Measurements from ENCODE around the gene CNOT6L. TPM values are rescaled to one million over a fixed set of nuclear protein-coding genes. Genes with fewer than 3 reads are reported as not detected.

CNOT6L gene
- polyA plus RNA-seq, 12 donors = 29.5 to 39.6 (median 36.3) TPM; not detected in 1

DNA sequence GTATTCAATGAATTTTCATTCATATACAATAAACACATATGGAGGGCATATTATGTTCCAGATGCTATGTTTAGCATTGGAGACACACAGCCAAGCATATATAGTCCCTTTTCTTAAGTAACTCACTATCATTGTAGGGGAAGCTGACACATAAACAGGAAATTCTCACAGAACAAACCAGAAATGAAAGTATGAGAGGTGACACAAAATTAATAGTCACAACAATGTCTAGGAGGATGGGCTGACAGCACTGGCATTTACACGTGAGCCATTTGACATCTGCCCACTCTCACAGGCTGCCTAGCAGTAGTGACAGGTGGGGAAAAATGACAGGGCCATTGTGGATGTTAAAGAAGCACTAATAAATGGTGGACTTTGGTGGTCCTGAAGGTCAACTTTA is 2.6 kb upstream of the CNOT6L start:
- no peak for DNase-seq

DNA sequence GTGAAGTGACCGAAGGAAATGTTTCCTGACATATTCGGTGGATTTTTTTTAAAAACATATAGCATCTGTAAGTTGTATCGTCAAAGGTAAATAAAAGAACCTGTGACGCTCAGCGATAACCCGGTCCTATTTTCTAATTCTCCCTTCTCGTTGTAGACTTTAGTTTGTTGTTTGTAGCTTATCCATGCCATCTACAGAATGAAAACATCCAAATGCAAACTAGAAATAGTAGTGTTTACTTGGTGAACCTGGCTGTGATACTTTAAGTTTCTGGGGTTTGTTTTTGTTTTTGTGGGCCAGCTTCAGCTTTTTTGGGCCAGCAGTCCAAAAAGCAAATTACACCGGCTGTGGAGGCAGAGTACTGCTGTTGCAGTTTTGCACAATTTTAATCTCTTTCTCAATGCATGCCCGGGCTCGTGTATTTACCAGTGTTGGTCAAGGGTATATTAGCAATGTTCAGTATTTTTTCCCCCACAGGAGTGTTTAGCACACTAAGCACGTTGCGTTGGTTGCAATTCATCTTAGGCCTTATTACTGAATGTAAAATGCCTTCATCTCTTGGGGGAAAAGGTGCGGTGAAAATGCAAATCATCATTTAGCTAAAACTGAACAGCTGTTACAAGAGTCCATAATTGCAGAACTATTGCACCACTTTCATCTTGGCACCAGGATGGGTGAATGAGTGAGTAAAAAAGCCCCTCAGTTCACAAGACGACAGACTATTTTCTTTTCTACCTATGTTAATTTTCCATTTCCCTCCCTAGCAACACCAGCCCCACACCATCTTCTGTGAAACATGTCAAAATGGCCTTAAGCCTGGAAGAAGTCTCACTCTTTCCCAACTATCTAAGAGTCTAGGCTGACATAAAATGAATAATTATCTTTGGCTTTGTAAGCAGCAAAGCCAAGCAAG is 1.7 kb upstream of the CNOT6L start:
- DNase-seq = peak; percentile 12

- DNase-seq = peak; percentile 94
These were observed 878 bp upstream of the CNOT6L start for GRCh38 chr4:77819843-77820648.

DNA sequence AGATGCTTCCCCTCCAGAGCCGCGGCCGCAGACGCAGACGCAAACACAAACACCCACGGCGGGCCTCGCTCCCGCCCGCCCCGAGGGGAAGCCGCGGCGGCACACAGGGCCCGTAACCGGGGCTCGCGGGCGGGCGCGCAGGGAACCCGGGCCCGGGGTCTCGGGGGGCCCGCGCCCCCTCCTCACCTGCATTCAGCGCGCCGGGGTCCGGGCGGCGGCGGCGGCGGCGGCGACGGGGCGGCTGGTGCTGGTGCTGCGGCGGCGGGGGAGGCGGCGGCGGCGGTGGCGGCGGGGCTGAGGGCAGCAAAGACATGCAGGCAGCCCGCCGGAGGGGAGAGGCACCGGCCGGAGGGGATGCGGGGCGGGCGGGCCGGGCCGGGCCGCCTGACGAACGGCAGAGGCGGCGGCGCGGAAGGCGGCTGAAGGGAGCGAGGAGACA is 255 bp upstream of the CNOT6L start:
- DNase-seq = no peak

DNA sequence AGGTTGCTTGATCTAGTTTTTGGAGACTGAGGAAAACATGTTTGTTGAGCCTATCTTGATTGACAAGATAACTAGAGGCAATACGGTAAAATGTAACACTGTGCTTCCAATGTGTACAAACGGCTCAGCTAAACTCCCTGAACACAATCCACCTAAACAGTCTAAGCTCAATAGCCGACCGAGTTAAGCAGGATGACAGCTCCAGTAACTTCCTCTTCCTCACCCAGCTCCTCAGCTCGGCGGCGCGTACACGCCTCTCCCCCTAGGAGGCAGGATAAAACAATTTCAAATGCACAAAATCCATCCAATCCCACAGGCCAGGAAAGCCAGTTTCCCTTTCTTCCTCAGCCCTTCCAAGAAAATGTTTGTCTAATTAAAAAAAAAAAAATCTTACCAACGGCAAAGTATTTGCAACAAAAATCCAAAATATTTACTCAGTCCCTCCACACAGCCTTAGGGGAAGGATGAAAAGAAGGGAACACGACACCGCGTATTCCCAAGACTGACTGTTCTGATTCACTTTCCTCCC is 1.0 kb downstream of the CNOT6L start:
- DNase-seq = peak; percentile 78

DNA sequence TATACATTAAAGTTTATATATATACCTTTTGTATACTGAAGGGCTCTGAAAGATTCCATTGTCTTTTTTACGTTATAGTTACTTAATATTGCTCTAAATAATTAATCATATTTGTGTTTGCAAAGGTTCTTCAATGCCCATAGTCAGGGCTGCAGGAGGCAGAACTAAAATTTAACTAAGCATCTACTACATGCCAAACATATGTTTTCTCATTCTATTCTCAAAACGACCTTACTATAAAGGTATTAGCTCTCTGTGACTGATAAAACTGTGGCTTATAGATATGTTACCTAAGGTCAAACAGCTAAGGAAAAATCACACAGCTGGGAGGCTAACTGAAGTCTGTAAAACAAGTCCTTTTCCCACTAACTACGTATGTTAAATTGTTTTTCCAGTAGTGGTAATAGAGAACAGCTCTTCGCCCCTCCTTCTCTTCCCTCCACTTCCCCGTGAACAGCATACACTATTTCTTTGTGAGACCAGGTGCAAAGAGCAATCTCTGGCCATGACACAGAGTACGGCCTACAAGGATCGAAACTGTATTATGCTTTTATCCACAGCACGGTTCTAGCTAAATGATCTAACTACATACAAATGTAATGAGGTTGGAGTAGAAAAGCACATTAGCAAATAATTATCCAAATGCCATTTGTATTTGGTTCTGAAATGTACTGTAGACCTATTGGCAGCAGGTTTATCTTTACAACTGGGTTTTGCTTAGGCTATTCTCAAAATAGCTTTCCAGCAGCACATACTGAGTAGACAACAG is 1.7 kb downstream of the CNOT6L start:
- no peak for DNase-seq

DNA sequence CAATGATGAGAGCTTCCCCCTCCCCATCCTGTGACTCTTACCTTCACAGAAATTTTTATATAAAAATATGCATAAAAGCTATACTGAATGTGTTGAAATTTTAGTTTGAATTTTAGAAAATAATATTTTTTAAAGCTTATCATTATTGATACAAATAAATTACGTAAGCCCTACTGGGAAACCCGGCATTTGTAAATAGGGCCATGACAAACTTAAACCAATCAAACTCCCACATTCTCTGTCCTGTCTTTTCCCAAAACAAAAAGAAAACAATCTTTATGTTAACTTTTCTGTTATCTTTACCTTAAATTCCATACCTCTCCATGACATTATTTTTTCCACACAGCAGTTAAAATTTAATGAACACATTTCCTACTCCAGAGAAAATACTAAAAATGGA is 2.6 kb downstream of the CNOT6L start:
- DNase-seq = no peak

DNA sequence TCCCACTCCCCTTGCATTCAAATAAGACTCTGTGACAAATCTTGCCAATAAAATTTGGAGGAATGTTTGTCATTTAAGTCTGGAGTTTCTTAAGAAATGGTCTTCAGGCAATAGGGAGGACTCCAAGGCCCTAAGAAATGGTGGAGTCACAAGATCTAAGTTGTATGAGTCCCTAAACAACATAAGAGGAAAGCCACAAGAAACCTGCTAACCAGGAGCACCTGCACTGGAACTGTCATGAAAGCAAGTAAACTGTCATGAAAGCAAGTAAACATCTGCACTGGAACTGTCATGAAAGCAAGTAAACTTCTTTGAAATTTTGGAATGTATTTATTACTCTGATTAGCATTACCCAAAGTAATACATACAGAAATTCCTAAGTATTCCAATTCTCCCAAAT is 3.5 kb downstream of the CNOT6L start:
- no peak for DNase-seq

GRCh38 chr4:77805840-77806239 is 13.3 kb downstream of the CNOT6L start:
- no peak for DNase-seq

DNA sequence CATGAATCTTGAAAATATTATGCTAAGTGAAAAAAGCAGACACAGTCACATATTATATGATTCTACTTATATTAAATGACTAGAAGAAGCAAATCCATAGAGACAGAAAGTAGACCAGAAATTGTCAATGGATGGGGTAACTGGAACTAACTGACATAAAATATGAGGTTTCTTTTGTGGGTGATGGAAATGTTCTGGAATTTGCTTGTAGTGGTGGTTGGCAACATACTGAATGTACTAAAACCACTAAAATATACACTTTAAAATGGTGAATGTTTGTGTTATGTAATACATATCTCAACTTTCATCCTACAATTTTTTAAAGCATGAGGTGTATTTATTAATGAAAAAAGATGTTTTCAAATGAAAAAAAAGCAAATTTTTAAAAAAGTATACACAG is 14.7 kb downstream of the CNOT6L start:
- no peak for DNase-seq

- no peak for DNase-seq
These were observed 16.8 kb downstream of the CNOT6L start for GRCh38 chr4:77802402-77802801.

- no peak for DNase-seq
These were observed 17.9 kb downstream of the CNOT6L start for GRCh38 chr4:77801260-77801608.

- no peak for DNase-seq
These were observed 18.5 kb downstream of the CNOT6L start for GRCh38 chr4:77800483-77801259.

GRCh38 chr4:77800077-77800476 is 19.1 kb downstream of the CNOT6L start:
- DNase-seq = no peak

DNA sequence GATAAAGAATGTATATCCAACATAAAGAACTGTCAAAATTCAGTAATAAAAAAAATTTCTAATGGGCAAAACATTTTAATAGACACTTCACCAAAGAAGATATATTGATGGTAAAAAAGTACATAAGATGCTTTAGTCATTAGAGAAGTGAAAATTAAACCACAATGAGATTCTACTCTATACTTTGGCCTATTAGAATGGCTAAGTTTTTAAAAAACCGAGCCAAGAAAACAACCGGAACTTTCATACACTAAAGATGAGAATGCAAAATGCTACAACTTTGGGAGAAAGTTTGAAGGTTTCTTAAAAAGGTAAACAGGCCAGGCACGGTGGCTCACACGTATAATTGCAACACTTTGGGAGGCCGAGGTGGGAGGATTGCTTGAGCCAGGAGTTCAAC is 20.8 kb downstream of the CNOT6L start:
- no peak for DNase-seq

DNA sequence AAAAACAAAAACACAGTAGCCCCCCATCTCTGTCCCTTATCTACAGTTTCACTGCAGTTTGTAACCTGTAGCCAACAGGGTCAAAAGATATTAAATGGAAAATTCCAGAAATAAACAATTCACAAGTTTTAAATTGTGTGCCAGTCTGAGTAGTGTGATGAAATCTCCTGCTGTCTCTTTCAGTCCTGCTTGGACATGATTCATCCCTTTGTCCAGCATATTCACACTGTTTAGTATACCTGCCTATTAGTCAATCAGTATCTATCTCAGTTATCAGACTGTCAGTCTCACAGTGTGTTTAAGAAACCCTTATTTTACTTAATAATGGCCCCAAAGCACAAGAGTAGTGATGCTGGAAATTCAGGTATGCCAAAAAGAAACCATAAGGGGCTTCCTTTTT is 21.9 kb downstream of the CNOT6L start:
- no peak for DNase-seq

GRCh38 chr4:77795326-77795725 is 23.8 kb downstream of the CNOT6L start:
- no peak for DNase-seq

GRCh38 chr4:77790146-77790545 is 29.0 kb downstream of the CNOT6L start:
- no peak for DNase-seq

GRCh38 chr4:77788990-77789389 is 30.2 kb downstream of the CNOT6L start:
- DNase-seq = no peak

DNA sequence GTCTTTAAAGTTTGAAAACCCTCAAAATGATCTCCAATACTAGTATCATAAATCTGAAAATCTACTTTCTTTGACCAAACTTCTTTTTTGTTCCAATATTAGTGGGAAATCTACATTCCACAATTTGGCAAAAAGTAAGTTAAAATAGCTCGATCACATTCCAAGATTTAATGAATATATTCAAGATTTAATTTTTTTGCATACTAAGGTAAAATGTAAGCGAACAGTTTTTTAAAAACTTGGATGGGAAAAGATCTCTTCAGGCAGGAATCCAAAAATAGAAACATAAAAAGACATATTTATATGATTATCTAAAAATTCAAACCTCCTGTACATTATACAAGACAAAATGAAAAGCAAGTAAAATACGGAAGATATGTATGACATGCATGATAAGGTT is 31.2 kb downstream of the CNOT6L start:
- DNase-seq = no peak

GRCh38 chr4:77785669-77786068 is 33.5 kb downstream of the CNOT6L start:
- DNase-seq = no peak
